Glutamatergic neuron (in vitro differentiated cells): ENCODE results near the gene STAG2. TPM values are rescaled to one million over a fixed set of nuclear protein-coding genes. Genes with fewer than 3 reads are reported as not detected.

Experiments used
- DNase-seq: peaks from one replicate; pipeline ENCODE4 v3.0.0; 2022
- H3K27ac Mint-ChIP-seq: one replicate; pipeline ENCODE4 v1.8.0; 2020; ENCODE audit warnings: mild to moderate bottlenecking, mixed read lengths, inconsistent platforms; ENCODE audit not compliant: unreplicated experiment
- H3K27me3 Mint-ChIP-seq: one replicate; pipeline ENCODE4 v1.8.0; 2020; ENCODE audit warnings: mild to moderate bottlenecking, moderate library complexity, mixed read lengths, inconsistent platforms; ENCODE audit not compliant: unreplicated experiment
- H3K36me3 Mint-ChIP-seq: one replicate; pipeline ENCODE4 v1.8.0; 2020; ENCODE audit warnings: mild to moderate bottlenecking, mixed read lengths, inconsistent platforms; ENCODE audit not compliant: unreplicated experiment
- H3K4me1 Mint-ChIP-seq: one replicate; pipeline ENCODE4 v1.8.0; 2020; ENCODE audit warnings: mild to moderate bottlenecking, low read depth, mixed read lengths, inconsistent platforms; ENCODE audit not compliant: unreplicated experiment
- H3K4me3 Mint-ChIP-seq: one replicate; pipeline ENCODE4 v1.8.0; 2020; ENCODE audit warnings: mild to moderate bottlenecking, mixed read lengths, inconsistent platforms; ENCODE audit not compliant: unreplicated experiment
- H3K9me3 Mint-ChIP-seq: one replicate; pipeline ENCODE4 v1.8.0; 2020; ENCODE audit warnings: mild to moderate bottlenecking, moderate library complexity, mixed read lengths, inconsistent platforms; ENCODE audit not compliant: unreplicated experiment
- total RNA-seq: library from RNA; stranded (reverse); fragmentation: NEBNext Ultra II Directional; extraction: Animal tissue kit (Norgen Biotek cat#: 25700); gene quantifications from one replicate; pipeline ENCODE4 v1.2.1, GENCODE V29; 2021; ENCODE audit not compliant: unreplicated experiment
- TF ChIP-seq, protein P1 (sequence below): fragments of 200-600 bp; sonication (generic); IDR thresholded peaks from one replicate; pipeline ENCODE4 v1.5.0; 2021; ENCODE audit not compliant: partially characterized antibody, unreplicated experiment

STAG2 gene
- total RNA-seq, 1 donor from 2014 or later: 49.0 TPM

GRCh38 chrX:123990602-123991001 is 29.1 kb downstream of the STAG2 start:
- TF ChIP-seq, protein P1, sequence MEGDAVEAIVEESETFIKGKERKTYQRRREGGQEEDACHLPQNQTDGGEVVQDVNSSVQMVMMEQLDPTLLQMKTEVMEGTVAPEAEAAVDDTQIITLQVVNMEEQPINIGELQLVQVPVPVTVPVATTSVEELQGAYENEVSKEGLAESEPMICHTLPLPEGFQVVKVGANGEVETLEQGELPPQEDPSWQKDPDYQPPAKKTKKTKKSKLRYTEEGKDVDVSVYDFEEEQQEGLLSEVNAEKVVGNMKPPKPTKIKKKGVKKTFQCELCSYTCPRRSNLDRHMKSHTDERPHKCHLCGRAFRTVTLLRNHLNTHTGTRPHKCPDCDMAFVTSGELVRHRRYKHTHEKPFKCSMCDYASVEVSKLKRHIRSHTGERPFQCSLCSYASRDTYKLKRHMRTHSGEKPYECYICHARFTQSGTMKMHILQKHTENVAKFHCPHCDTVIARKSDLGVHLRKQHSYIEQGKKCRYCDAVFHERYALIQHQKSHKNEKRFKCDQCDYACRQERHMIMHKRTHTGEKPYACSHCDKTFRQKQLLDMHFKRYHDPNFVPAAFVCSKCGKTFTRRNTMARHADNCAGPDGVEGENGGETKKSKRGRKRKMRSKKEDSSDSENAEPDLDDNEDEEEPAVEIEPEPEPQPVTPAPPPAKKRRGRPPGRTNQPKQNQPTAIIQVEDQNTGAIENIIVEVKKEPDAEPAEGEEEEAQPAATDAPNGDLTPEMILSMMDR: no peak
- Mint-ChIP-seq H3K36me3 (no peaks in the 10 kb centered on the region), H3K4me1 (peaks cover 6% of the 10 kb centered on the region), H3K27ac (no peak overlapping the region), H3K27me3 (no peaks in the 10 kb centered on the region), H3K9me3 (no peaks in the 10 kb centered on the region), H3K4me3 (no peak overlapping the region)
- no peak for DNase-seq

GRCh38 chrX:123993326-123993725 is 31.8 kb downstream of the STAG2 start:
- H3K9me3 Mint-ChIP-seq: no peaks in the 10 kb centered on the region
- H3K4me3 Mint-ChIP-seq: no peak overlapping the region
- H3K27ac Mint-ChIP-seq: no peak overlapping the region
- no peak for DNase-seq
- H3K4me1 Mint-ChIP-seq: peaks cover 6% of the 10 kb centered on the region
- TF ChIP-seq, protein P1: no peak
- H3K36me3 Mint-ChIP-seq: no peaks in the 10 kb centered on the region
- peaks cover 2% of the 10 kb centered on the region for H3K27me3 Mint-ChIP-seq

GRCh38 chrX:123993904-123994635 is 32.6 kb downstream of the STAG2 start:
- H3K27ac Mint-ChIP-seq: no peak overlapping the region
- peaks cover 1% of the 10 kb centered on the region for H3K4me1 Mint-ChIP-seq
- TF ChIP-seq, protein P1: no peak
- H3K9me3 Mint-ChIP-seq: no peaks in the 10 kb centered on the region
- DNase-seq: no peak
- H3K36me3 Mint-ChIP-seq: no peaks in the 10 kb centered on the region
- no peak overlapping the region for H3K4me3 Mint-ChIP-seq
- peaks cover 2% of the 10 kb centered on the region for H3K27me3 Mint-ChIP-seq

- Mint-ChIP-seq H3K36me3 (no peaks in the 10 kb centered on the region), H3K27ac (no peak overlapping the region)
These were observed 33.2 kb downstream of the STAG2 start for GRCh38 chrX:123994730-123995129.

GRCh38 chrX:124001581-124001980 is 40.1 kb downstream of the STAG2 start:
- TF ChIP-seq, protein P1: no peak
- Mint-ChIP-seq H3K9me3 (no peaks in the 10 kb centered on the region), H3K4me1 (no peaks in the 10 kb centered on the region), H3K4me3 (no peak overlapping the region), H3K36me3 (no peaks in the 10 kb centered on the region), H3K27ac (no peak overlapping the region), H3K27me3 (peaks cover 2% of the 10 kb centered on the region)
- DNase-seq: no peak

More at GRCh38 chrX:123994730-123995129, 33.2 kb downstream of the STAG2 start:
- Mint-ChIP-seq H3K27me3 (peaks cover 2% of the 10 kb centered on the region), H3K4me1 (peaks cover 1% of the 10 kb centered on the region), H3K9me3 (no peaks in the 10 kb centered on the region), H3K4me3 (no peak overlapping the region)
- TF ChIP-seq, protein P1: no peak
- DNase-seq: no peak
